Mesendoderm (in vitro differentiated cells): ENCODE results near the gene TFR2.
"Not testable (repeated sequence)": the region's sequence is repeated elsewhere in the genome, so short reads cannot be mapped to it uniquely, and the experiment has no call there.

Experiments
- DNase-seq: peaks from one replicate; pipeline ENCODE4 v3.0.0; 2013
- H2AK5ac ChIP-seq: 2 replicates; pipeline ENCODE4 v1.6.1; 2013; ENCODE audit warnings: low read length, inconsistent platforms
- H2BK120ac ChIP-seq: 2 replicates; pipeline ENCODE4 v1.6.1; 2013; ENCODE audit warnings: low read depth, mild to moderate bottlenecking, low read length, moderate library complexity, mixed read lengths
- H2BK15ac ChIP-seq: replicated peaks from 2 replicates; pipeline ENCODE4 v1.6.1; 2013; ENCODE audit warnings: low read depth, mild to moderate bottlenecking, moderate library complexity
- H2BK5ac ChIP-seq: 2 replicates; pipeline ENCODE4 v1.6.1; 2013; ENCODE audit warnings: low read length, inconsistent platforms
- H3K18ac ChIP-seq: 2 replicates; pipeline ENCODE4 v1.6.1; 2013; ENCODE audit warnings: mild to moderate bottlenecking, low read length, mixed read lengths
- H3K23ac ChIP-seq: one replicate; pipeline ENCODE4 v1.6.1; 2013; ENCODE audit warnings: low read length
- H3K27ac ChIP-seq: 2 replicates; pipeline ENCODE4 v1.5.1; 2013; ENCODE audit warnings: low read depth, mild to moderate bottlenecking, inconsistent platforms, low read length, moderate library complexity
- H3K27me3 ChIP-seq: 2 replicates; pipeline ENCODE4 v1.6.1; 2013; ENCODE audit warnings: low read length, control low read depth, mild to moderate bottlenecking, inconsistent platforms; ENCODE audit not compliant: insufficient read depth, poor library complexity
- H3K36me3 ChIP-seq: 2 replicates; pipeline ENCODE4 v1.6.1; 2013; ENCODE audit warnings: low read length, inconsistent platforms; ENCODE audit not compliant: control insufficient read depth, insufficient read depth
- H3K4ac ChIP-seq: one replicate; pipeline ENCODE4 v1.6.1; 2013; ENCODE audit warnings: low read depth, mild to moderate bottlenecking, low read length, moderate library complexity
- H3K4me1 ChIP-seq: 2 replicates; pipeline ENCODE4 v1.6.1; 2013; ENCODE audit warnings: low read depth, low read length, inconsistent platforms; ENCODE audit not compliant: control insufficient read depth
- H3K4me2 ChIP-seq: 2 replicates; pipeline ENCODE4 v1.6.1; 2013; ENCODE audit warnings: low read length
- H3K4me3 ChIP-seq: 2 replicates; pipeline ENCODE4 v1.5.1; 2013; ENCODE audit warnings: mild to moderate bottlenecking, low read length
- H3K56ac ChIP-seq: one replicate; pipeline ENCODE4 v1.6.1; 2013; ENCODE audit warnings: low read length
- H3K79me1 ChIP-seq: 2 replicates; pipeline ENCODE4 v1.6.1; 2013; ENCODE audit warnings: low read length, inconsistent platforms
- H3K79me2 ChIP-seq: 2 replicates; pipeline ENCODE4 v1.6.1; 2013; ENCODE audit warnings: mild to moderate bottlenecking, low read length; ENCODE audit not compliant: control insufficient read depth, insufficient read depth
- H3K9ac ChIP-seq: 2 replicates; pipeline ENCODE4 v1.6.1; 2013; ENCODE audit warnings: low read length, inconsistent platforms
- H4K5ac ChIP-seq: one replicate; pipeline ENCODE4 v1.6.1; 2013; ENCODE audit warnings: low read length
- H4K8ac ChIP-seq: one replicate; pipeline ENCODE4 v1.6.1; 2013; ENCODE audit warnings: low read depth, mild to moderate bottlenecking, control low read depth, low read length, moderate library complexity
- WGBS: extraction: QIAGEN DNeasy Blood & Tissue Kit; methylation state at CpG from one replicate; pipeline ENCODE4 v1.1.7; 2013; ENCODE audit warnings: low lambda C conversion rate, missing lambda C conversion rate; ENCODE audit not compliant: insufficient coverage; ENCODE audit errors: extremely low coverage; 5-methylcytosine and 5-hydroxymethylcytosine counted together

Gene TFR2

DNA sequence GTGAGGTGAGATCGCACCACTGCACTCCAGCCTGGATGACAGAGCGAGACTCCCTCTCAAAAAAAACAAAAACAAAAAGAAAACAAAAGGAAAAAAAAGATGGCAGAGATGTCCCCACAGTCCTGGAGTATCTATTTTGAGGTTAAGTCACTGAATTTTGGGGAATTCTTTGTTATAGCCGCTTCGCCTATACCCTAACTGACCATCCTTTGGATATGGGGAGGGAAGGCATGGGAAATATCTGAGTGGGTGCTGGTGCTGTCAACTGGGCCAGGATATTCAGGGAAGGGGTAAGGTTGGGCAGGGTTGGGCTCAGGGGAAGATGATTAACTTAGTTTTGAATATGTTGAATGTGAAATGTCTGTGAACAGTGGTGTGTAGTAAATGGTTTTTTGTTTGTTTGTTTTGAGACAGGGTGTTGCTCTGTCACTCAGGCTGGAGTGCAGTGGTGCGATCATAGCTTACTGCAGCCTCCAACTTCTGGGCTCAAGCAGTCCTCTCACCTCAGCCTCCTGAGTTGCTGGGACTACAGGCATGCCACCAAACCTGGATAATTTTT lies 23.9 kb upstream of the TFR2 start:
- Histone ChIP-seq H2BK5ac (no peak overlapping the region), H3K79me1 (no peaks in the 10 kb centered on the region), H3K23ac (no peak overlapping the region), H3K79me2 (no peaks in the 10 kb centered on the region), H3K9ac (no peak overlapping the region), H3K27me3 (no peaks in the 10 kb centered on the region), H3K4me3 (no peak overlapping the region), H3K4me1 (no peaks in the 10 kb centered on the region), H3K4ac (no peak overlapping the region), H3K27ac (no peak overlapping the region), H3K4me2 (no peak overlapping the region), H3K56ac (no peak overlapping the region), H2BK120ac (no peak overlapping the region), H2AK5ac (no peak overlapping the region), H3K36me3 (no peaks in the 10 kb centered on the region), H2BK15ac (no peak overlapping the region), H4K5ac (no peak overlapping the region), H4K8ac (no peak overlapping the region), H3K18ac (no peak overlapping the region)
- no peak for DNase-seq
- no CpG with 5 or more reads among the region's 5 CpGs for WGBS

DNA sequence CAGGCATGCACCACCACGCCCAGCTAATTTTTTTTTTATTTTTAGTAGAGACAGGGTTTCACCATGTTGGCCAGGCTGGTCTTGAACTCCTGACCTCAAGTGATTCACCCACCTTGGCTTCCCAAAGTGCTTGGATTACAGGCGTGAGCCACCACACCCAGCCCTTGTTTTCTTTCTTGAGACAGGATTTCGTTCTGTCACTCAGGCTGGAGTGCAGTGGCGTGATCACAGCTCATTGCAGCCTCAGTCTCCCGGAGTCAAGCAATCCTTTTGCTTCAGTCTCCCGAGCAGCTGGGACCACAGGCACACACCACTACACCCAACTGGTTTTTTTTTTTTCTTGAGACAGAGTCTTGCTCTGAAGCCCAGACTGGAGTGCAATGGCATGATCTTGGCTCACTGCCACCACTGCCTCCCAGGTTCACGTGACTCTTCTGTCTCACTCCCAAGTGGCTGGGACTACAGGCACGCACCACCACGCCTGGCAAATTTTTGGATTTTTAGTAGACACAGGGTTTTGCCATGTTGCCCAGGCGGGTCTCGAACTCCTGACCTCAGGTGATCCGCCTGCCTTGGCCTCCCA lies 20.9 kb upstream of the TFR2 start:
- H3K27ac ChIP-seq, H4K5ac ChIP-seq, H2AK5ac ChIP-seq, DNase-seq, H4K8ac ChIP-seq, H2BK5ac ChIP-seq, H3K79me1 ChIP-seq, H3K4me1 ChIP-seq, H3K56ac ChIP-seq, H3K4me2 ChIP-seq, H3K79me2 ChIP-seq, H2BK120ac ChIP-seq, H3K36me3 ChIP-seq, H3K27me3 ChIP-seq, H3K4me3 ChIP-seq, H3K18ac ChIP-seq, H3K9ac ChIP-seq, H2BK15ac ChIP-seq, H3K4ac ChIP-seq, H3K23ac ChIP-seq: not testable (repeated sequence)
- no CpG with 5 or more reads among the region's 12 CpGs for WGBS

DNA sequence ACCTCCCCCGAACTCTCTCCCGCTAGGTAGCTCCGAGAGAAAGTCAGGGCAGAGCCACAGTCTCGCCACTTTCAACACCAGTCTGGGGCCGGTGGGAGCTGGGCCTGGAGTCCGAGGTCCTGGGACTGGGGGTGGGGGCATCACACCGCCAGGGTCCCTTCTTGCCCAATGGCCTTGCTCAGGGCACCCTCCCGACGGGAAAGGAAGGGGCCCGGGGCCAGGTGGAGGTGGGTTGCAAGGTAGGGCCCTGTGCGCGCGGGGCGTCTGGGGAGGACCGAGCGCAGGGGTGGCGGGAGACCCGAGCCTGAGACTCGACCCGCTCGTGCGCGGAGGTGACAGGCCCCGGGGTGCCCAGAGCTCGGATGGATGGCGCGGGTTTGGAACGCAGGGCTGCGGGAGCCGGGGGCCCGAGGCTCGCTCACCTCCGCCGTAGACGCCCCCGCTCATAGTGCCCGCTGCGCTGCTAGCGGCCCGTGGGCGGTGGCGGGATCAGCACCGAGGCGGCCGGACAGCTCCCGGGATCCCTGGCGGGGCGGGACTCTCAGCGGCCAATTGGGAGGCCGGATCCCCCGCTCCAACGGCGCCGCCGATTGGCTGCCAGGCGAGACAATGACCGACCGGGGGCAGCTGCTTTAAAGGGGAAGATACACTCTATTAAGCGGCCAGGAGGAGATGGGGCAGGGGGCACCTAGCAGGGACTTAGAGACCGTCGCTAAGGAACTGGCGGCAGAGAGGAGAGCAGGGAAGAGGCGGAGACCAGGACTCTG lies 14.7 kb upstream of the TFR2 start, which contains the start of gene ACTL6B:
Gene ACTL6B (minus strand): TSS at position 541 of the 767 bp plus-strand sequence. CDS start 94 bp downstream, at position 447.
- Histone ChIP-seq H2BK120ac (no peak within 1 kb of the TSS), H3K27ac (no peak within 1 kb of the TSS), H3K4ac (no peak within 1 kb of the TSS), H2BK5ac (no peak within 1 kb of the TSS), H3K4me2 (no peak within 1 kb of the TSS), H3K18ac (no peak within 1 kb of the TSS), H4K5ac (no peak within 1 kb of the TSS), H3K4me1 (no peaks in the 10 kb centered on the region), H3K27me3 (no peaks in the 10 kb centered on the region), H3K79me1 (no peaks in the 10 kb centered on the region), H3K79me2 (no peaks in the 10 kb centered on the region), H3K36me3 (no peaks in the 10 kb centered on the region), H2BK15ac (no peak within 1 kb of the TSS), H4K8ac (no peak within 1 kb of the TSS), H2AK5ac (no peak within 1 kb of the TSS), H3K4me3 (no peak within 1 kb of the TSS), H3K23ac (no peak within 1 kb of the TSS), H3K9ac (no peak within 1 kb of the TSS), H3K56ac (no peak within 1 kb of the TSS)
- DNase-seq = peak; percentile 82
- no CpG with 5 or more reads among the region's 63 CpGs for WGBS

DNA sequence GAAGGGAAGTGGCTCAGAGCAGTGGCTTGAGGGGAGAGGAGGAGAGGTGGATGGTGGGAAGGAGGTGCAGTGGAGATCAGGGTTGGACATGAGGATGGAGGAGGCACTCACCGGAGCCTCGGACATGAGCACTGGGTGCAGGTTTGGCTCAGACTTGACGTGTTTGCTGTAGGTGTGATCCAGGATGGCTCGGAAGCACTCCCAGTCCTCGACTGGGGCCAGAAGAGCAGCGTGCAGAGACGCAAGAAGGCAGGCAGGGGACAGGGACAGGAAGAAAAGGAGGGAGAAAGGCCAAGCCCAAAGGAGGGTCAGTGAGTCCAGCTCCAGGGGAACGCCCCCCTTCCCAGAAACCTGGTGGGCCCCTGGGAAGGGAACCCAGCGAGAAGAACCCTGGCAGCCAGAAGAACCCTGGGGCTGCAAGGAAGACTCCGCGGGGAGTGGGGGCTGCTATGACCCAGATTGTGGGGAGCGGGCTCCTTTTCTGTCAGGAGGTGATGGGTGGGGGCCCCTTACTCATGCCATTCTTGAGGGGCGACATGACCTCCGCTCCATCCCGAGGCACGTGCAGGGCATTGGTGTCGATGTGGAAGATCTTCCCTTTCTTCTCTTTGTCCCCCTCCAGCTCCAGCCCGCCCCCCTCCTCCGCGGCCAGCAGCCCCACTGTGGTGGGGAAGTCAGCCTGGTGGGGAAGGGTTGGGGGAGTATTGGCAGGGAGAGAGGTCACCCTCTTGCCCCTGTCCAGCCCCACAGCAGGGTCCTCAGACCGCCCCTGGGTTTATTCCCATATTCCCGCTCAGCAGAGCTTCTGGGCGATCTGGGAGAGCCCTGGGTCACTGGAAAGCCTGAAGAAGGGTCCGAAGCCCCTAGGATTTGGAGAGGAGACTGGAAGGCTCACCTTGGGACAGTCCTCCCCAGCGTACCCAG lies 13.8 kb upstream of the TFR2 start:
- Histone ChIP-seq H3K23ac (no peak overlapping the region), H4K8ac (no peak overlapping the region), H3K36me3 (no peaks in the 10 kb centered on the region), H2BK5ac (no peak overlapping the region), H3K4ac (no peak overlapping the region), H3K27me3 (no peaks in the 10 kb centered on the region), H3K4me1 (no peaks in the 10 kb centered on the region), H3K9ac (no peak overlapping the region), H3K56ac (no peak overlapping the region), H3K79me2 (no peaks in the 10 kb centered on the region), H3K4me2 (no peak overlapping the region), H4K5ac (no peak overlapping the region), H2BK15ac (no peak overlapping the region), H2BK120ac (no peak overlapping the region), H3K4me3 (no peak overlapping the region), H3K79me1 (no peaks in the 10 kb centered on the region), H2AK5ac (no peak overlapping the region), H3K27ac (no peak overlapping the region), H3K18ac (no peak overlapping the region)
- DNase-seq = no peak
- WGBS = no CpG with 5 or more reads among the region's 25 CpGs

DNA sequence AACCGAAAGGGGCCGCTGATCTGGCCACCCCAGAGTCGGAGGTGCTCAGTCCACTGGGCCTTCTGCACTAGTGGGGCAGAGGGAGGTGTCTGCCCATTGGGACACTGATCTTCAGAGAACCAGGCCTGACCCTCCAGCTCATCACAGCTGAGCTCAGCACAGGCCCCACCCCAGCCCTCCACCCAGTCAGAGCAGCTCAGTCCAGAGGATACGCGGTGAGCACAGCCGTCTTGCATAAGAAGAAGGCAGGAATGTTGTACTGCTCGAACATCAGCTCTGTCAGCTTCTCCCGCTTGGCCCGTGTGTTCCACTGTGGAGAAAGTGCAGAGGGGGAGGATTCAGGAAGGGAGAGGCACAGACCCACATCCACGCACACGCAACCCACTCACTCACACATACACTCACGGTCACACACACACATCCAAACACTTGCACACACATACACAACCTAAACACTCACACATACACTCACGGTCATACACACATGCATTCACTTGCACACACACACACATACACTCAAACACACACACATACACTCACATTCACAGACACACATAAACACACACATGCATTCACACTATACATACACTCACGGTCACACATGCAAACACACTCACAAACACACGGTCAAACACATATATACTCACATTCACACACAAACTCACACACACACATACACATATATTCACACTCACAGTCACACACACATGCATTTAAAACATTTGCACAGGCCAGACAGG lies 8.6 kb upstream of the TFR2 start:
- Histone ChIP-seq H3K27ac (no peak overlapping the region), H2AK5ac (no peak overlapping the region), H3K4me3 (no peak overlapping the region), H2BK15ac (no peak overlapping the region), H3K79me1 (no peaks in the 10 kb centered on the region), H4K8ac (no peak overlapping the region), H3K56ac (no peak overlapping the region), H2BK120ac (no peak overlapping the region), H3K4me1 (no peaks in the 10 kb centered on the region), H3K18ac (no peak overlapping the region), H3K4me2 (no peak overlapping the region), H4K5ac (no peak overlapping the region), H3K9ac (no peak overlapping the region), H3K36me3 (no peaks in the 10 kb centered on the region), H3K4ac (no peak overlapping the region), H2BK5ac (no peak overlapping the region), H3K23ac (no peak overlapping the region), H3K79me2 (no peaks in the 10 kb centered on the region), H3K27me3 (no peaks in the 10 kb centered on the region)
- WGBS = 100% methylated on average over 4 of the region's 15 CpGs
- no peak for DNase-seq
